ENCODE data around the gene AKR1D1. TPM values are rescaled to one million over a fixed set of nuclear protein-coding genes. Genes with fewer than 3 reads are reported as not detected.
A peak's percentile ranks its signal among the peaks of the same experiment; 100 is the strongest.
"Not testable (repeated sequence)": the region's sequence is repeated elsewhere in the genome, so short reads cannot be mapped to it uniquely, and the experiment has no call there.

AKR1D1 gene
- total RNA-seq, 1 experiment from 2014 or later, result 2.3 TPM

GRCh38 chr7:138074121-138074520, 2.1 kb upstream of the AKR1D1 start:
- peaks cover 9% of the 10 kb centered on the region; the same call in 1 of the 2 replicates for H3K9me3 ChIP-seq
- no peaks in the 10 kb centered on the region for H3K4me1 ChIP-seq
- Mint-ChIP-seq H3K9me3 (ENCODE audit: unreplicated experiment) (peaks cover 57% of the 10 kb centered on the region), H3K27ac (ENCODE audit: unreplicated experiment) (peak overlapping the region; percentile 36), H3K27me3 (ENCODE audit: insufficient read depth, unreplicated experiment) (no peaks in the 10 kb centered on the region), H3K4me1 (ENCODE audit: low read depth, unreplicated experiment) (no peaks in the 10 kb centered on the region), H3K4me3 (ENCODE audit: unreplicated experiment) (no peak overlapping the region), H3K36me3 (ENCODE audit: insufficient read depth, unreplicated experiment) (no peaks in the 10 kb centered on the region)
- no TSS peak for BruUV-seq (replicated peaks)
- ChIA-PET CTCF (no interaction called here), POLR2A (no interaction called here)
- H3K36me3 ChIP-seq (ENCODE audit: control insufficient read depth, insufficient read depth, low read length), result no peaks in the 10 kb centered on the region
- H3K27me3 ChIP-seq (replicated peaks; ENCODE audit: control insufficient read depth, insufficient read depth, low read length), result no peaks in the 10 kb centered on the region
- no peak for TF ChIP-seq CTCF (IDR thresholded peaks at IDR 0.05; ENCODE audit: insufficient read depth in 1 of 2, low read depth in 1 of 2, low read length in 1 of 2, severe bottlenecking in 1 of 2, unreplicated experiment in 1 of 2)
- no peak overlapping the region for H3K4me3 ChIP-seq (ENCODE audit: low read depth, low read length)
- intact Hi-C loops (cut with micrococcal nuclease; ENCODE audit: unreplicated experiment), result no loop called here
- no peak for DNase-seq

- Histone ChIP-seq H3K27me3 (replicated peaks; ENCODE audit: control insufficient read depth, insufficient read depth, low read length) (no peaks in the 10 kb centered on the region), H3K4me1 (no peaks in the 10 kb centered on the region), H3K36me3 (ENCODE audit: control insufficient read depth, insufficient read depth, low read length) (no peaks in the 10 kb centered on the region), H3K9me3 (peaks cover 9% of the 10 kb centered on the region; the same call in 1 of the 2 replicates), H3K4me3 (ENCODE audit: low read depth, low read length) (no peak overlapping the region)
- peaks cover 53% of the 10 kb centered on the region for H3K9me3 Mint-ChIP-seq (ENCODE audit: unreplicated experiment)
- DNase-seq, result no peak
- H3K4me3 Mint-ChIP-seq (ENCODE audit: unreplicated experiment), result no peak overlapping the region
- intact Hi-C loops (cut with micrococcal nuclease; ENCODE audit: unreplicated experiment), result no loop called here
- H3K36me3 Mint-ChIP-seq (ENCODE audit: insufficient read depth, unreplicated experiment), result no peaks in the 10 kb centered on the region
- ChIA-PET CTCF (no interaction called here), POLR2A (no interaction called here)
- no peak for TF ChIP-seq CTCF (IDR thresholded peaks at IDR 0.05; ENCODE audit: insufficient read depth in 1 of 2, low read depth in 1 of 2, low read length in 1 of 2, severe bottlenecking in 1 of 2, unreplicated experiment in 1 of 2)
- H3K4me1 Mint-ChIP-seq (ENCODE audit: low read depth, unreplicated experiment), result no peaks in the 10 kb centered on the region
- H3K27ac Mint-ChIP-seq (ENCODE audit: unreplicated experiment), result peak overlapping the region; percentile 36
- H3K27me3 Mint-ChIP-seq (ENCODE audit: insufficient read depth, unreplicated experiment), result no peaks in the 10 kb centered on the region
- no TSS peak for BruUV-seq (replicated peaks)
Observed at GRCh38 chr7:138074540-138074939, 1.7 kb upstream of the AKR1D1 start.

GRCh38 chr7:138075350-138075749, 909 bp upstream of the AKR1D1 start:
- H3K9me3 Mint-ChIP-seq (ENCODE audit: unreplicated experiment), result peaks cover 53% of the 10 kb centered on the region
- no peak overlapping the region for H3K27ac Mint-ChIP-seq (ENCODE audit: unreplicated experiment)
- Histone ChIP-seq H3K4me1 (no peaks in the 10 kb centered on the region), H3K4me3 (ENCODE audit: low read depth, low read length) (no peak overlapping the region), H3K27me3 (replicated peaks; ENCODE audit: control insufficient read depth, insufficient read depth, low read length) (no peaks in the 10 kb centered on the region), H3K36me3 (ENCODE audit: control insufficient read depth, insufficient read depth, low read length) (no peaks in the 10 kb centered on the region), H3K9me3 (peaks cover 9% of the 10 kb centered on the region; the same call in 1 of the 2 replicates)
- DNase-seq, result no peak
- no peaks in the 10 kb centered on the region for H3K36me3 Mint-ChIP-seq (ENCODE audit: insufficient read depth, unreplicated experiment)
- no peaks in the 10 kb centered on the region for H3K4me1 Mint-ChIP-seq (ENCODE audit: low read depth, unreplicated experiment)
- H3K27me3 Mint-ChIP-seq (ENCODE audit: insufficient read depth, unreplicated experiment), result no peaks in the 10 kb centered on the region
- no peak for TF ChIP-seq CTCF (IDR thresholded peaks at IDR 0.05; ENCODE audit: insufficient read depth in 1 of 2, low read depth in 1 of 2, low read length in 1 of 2, severe bottlenecking in 1 of 2, unreplicated experiment in 1 of 2)
- POLR2A ChIA-PET, result no interaction called here
- no TSS peak for BruUV-seq (replicated peaks)
- CTCF ChIA-PET, result no interaction called here
- no peak overlapping the region for H3K4me3 Mint-ChIP-seq (ENCODE audit: unreplicated experiment)
- intact Hi-C loops (cut with micrococcal nuclease; ENCODE audit: unreplicated experiment), result no loop called here

GRCh38 chr7:138075786-138076185, 473 bp upstream of the AKR1D1 start:
- H3K27me3 Mint-ChIP-seq (ENCODE audit: insufficient read depth, unreplicated experiment); H3K27me3 ChIP-seq (replicated peaks; ENCODE audit: control insufficient read depth, insufficient read depth, low read length); H3K27ac Mint-ChIP-seq (ENCODE audit: unreplicated experiment); H3K4me1 Mint-ChIP-seq (ENCODE audit: low read depth, unreplicated experiment); H3K36me3 Mint-ChIP-seq (ENCODE audit: insufficient read depth, unreplicated experiment); H3K4me3 Mint-ChIP-seq (ENCODE audit: unreplicated experiment); H3K4me1 ChIP-seq; H3K4me3 ChIP-seq (ENCODE audit: low read depth, low read length); H3K36me3 ChIP-seq (ENCODE audit: control insufficient read depth, insufficient read depth, low read length); POLR2A ChIA-PET; intact Hi-C loops (cut with micrococcal nuclease; ENCODE audit: unreplicated experiment); DNase-seq; BruUV-seq (replicated peaks); CTCF ChIA-PET; H3K9me3 ChIP-seq: not testable (repeated sequence)
- H3K9me3 Mint-ChIP-seq (ENCODE audit: unreplicated experiment), result peaks cover 50% of the 10 kb centered on the region

Data from Caco-2 (cell line).